ENCODE measurements around the gene RFX8.

RFX8 gene

GRCh38 chr2:101410114-101410513 lies 64.8 kb downstream of the RFX8 start:
- DNase-seq (ENCODE audit: low read depth), result no peak

GRCh38 chr2:101409699-101410098 lies 65.2 kb downstream of the RFX8 start:
- DNase-seq (ENCODE audit: low read depth), result no peak

GRCh38 chr2:101408925-101409324 lies 66.0 kb downstream of the RFX8 start:
- DNase-seq (ENCODE audit: low read depth), result no peak

- no peak for DNase-seq (ENCODE audit: low read depth)
Observed at GRCh38 chr2:101405351-101405899, 69.5 kb downstream of the RFX8 start.

- DNase-seq (ENCODE audit: low read depth), result no peak
Observed at GRCh38 chr2:101403745-101404144, 71.2 kb downstream of the RFX8 start.

- DNase-seq (ENCODE audit: low read depth), result no peak
Observed at GRCh38 chr2:101402630-101403029, 72.3 kb downstream of the RFX8 start.

- DNase-seq (ENCODE audit: low read depth), result no peak
Observed at GRCh38 chr2:101401906-101402305, 73.0 kb downstream of the RFX8 start.

- no peak for DNase-seq (ENCODE audit: low read depth)
Observed at GRCh38 chr2:101401326-101401665, 73.6 kb downstream of the RFX8 start.

- no peak for DNase-seq (ENCODE audit: low read depth)
Observed at GRCh38 chr2:101400506-101401325, 74.2 kb downstream of the RFX8 start.

GRCh38 chr2:101400048-101400447 lies 74.9 kb downstream of the RFX8 start:
- no peak for DNase-seq (ENCODE audit: low read depth)

GRCh38 chr2:101399021-101399799 lies 75.7 kb downstream of the RFX8 start:
- no peak for DNase-seq (ENCODE audit: low read depth)

GRCh38 chr2:101398116-101398821 lies 76.6 kb downstream of the RFX8 start:
- no peak for DNase-seq (ENCODE audit: low read depth)

GRCh38 chr2:101396316-101396717 lies 78.6 kb downstream of the RFX8 start:
- DNase-seq (ENCODE audit: low read depth), result peak; percentile 90

- DNase-seq (ENCODE audit: low read depth), result peak; percentile 13
Observed at GRCh38 chr2:101395545-101396315, 79.2 kb downstream of the RFX8 start.

GRCh38 chr2:101388232-101388631 lies 86.7 kb downstream of the RFX8 start:
- peak; percentile 45 for DNase-seq (ENCODE audit: low read depth)

- DNase-seq (ENCODE audit: low read depth), result peak; percentile 33
Observed at GRCh38 chr2:101387151-101387834, 87.6 kb downstream of the RFX8 start, which contains the start of gene CREG2. TSS of gene CREG2 (minus strand) at chr2:101387503. CDS start at chr2:101387457, 46 bp downstream.

GRCh38 chr2:101386599-101387150 lies 88.2 kb downstream of the RFX8 start:
- DNase-seq (ENCODE audit: low read depth), result no peak

GRCh38 chr2:101383016-101383541 lies 91.8 kb downstream of the RFX8 start:
- DNase-seq (ENCODE audit: low read depth), result no peak

- DNase-seq (ENCODE audit: low read depth), result no peak
Observed at GRCh38 chr2:101382442-101382841, 92.5 kb downstream of the RFX8 start.

GRCh38 chr2:101380376-101380775 lies 94.5 kb downstream of the RFX8 start:
- peak; percentile 71 for DNase-seq (ENCODE audit: low read depth)
